Astrocyte (in vitro differentiated cells and primary cell): Measurements from ENCODE around the gene ZFHX3.

Experiments used
- EZH2 ChIP-seq: IDR thresholded peaks from 2 replicates; pipeline ENCODE4 v1.6.1; 2012; ENCODE audit warnings: mild to moderate bottlenecking, low read length, inconsistent platforms; ENCODE audit not compliant: insufficient read depth
- TF ChIP-seq, protein P1 (sequence below): IDR thresholded peaks from 2 replicates; pipeline ENCODE4 v1.5.1; 2011; ENCODE audit warnings: low read depth, mild to moderate bottlenecking, inconsistent platforms, low read length, moderate library complexity; ENCODE audit not compliant: insufficient read depth

DNA sequence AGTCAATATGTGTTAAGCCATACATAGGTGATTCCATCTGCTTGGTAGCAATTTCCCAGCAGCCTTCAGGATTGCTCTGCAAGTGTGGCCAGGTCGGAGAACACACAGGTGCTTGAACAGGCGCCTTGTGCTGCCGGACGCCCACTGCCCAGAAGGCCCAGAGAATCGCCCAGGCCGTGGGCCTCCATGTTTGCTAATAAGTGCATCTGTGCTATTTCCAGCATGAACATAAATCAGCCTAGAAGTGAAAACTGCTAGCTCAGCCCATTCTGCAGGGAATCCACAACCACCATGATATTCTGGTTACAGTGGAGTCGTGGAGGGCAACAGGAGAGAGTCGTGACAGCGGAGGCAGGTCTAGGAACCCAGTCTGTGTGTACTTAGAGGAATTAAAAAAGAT lies 78.1 kb downstream of the ZFHX3 start:
- TF ChIP-seq, protein P1, sequence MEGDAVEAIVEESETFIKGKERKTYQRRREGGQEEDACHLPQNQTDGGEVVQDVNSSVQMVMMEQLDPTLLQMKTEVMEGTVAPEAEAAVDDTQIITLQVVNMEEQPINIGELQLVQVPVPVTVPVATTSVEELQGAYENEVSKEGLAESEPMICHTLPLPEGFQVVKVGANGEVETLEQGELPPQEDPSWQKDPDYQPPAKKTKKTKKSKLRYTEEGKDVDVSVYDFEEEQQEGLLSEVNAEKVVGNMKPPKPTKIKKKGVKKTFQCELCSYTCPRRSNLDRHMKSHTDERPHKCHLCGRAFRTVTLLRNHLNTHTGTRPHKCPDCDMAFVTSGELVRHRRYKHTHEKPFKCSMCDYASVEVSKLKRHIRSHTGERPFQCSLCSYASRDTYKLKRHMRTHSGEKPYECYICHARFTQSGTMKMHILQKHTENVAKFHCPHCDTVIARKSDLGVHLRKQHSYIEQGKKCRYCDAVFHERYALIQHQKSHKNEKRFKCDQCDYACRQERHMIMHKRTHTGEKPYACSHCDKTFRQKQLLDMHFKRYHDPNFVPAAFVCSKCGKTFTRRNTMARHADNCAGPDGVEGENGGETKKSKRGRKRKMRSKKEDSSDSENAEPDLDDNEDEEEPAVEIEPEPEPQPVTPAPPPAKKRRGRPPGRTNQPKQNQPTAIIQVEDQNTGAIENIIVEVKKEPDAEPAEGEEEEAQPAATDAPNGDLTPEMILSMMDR, result no peak
- TF ChIP-seq EZH2, result no peak
